HG03064 (cell line): ENCODE measurements around the gene FBXL2.

Source experiments
- ATAC-seq: cut with Tn5 transposase; IDR thresholded peaks from one replicate; pipeline ENCODE4 v1.9.1; 2021; ENCODE audit warnings: low read depth; ENCODE audit not compliant: unreplicated experiment

Gene FBXL2

DNA sequence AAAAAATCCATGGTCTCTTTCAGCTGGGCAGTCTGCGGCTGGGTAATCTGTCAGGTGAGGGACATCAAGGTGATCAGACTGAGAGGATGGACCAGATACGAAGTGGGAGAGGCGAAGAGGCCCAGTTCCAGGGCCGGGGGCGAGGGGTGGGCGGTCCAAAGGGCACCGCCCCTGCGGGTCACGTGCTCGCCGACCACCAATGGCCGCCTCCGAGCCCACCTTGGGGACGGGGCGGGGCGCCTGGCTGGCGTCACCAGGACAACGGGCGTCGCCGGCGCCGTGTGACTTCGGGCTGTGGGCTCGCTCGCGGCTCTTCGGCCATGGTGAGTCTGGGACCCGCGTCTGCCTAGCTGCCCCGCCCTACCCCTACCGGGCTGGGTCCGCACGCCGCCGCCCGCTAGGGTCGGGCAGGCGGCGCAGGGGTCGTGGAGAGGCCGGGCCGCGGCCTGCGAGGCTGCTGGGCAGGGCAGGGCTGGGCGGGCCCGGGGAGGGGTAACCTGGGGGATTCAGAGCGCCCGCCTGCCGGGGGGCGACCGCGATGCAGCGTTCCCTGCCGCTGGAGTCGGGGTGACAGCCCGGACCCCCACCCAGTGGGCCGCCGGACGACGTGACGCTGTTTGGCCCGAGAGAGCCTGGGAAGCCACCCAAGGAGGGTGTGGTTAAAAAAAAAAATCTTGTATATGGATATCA, at the start of gene FBXL2:
FBXL2 (plus strand) TSS at position 250 of the 690 bp plus-strand sequence; CDS start at position 321, 71 bp downstream.
- ATAC-seq: no peak

DNA sequence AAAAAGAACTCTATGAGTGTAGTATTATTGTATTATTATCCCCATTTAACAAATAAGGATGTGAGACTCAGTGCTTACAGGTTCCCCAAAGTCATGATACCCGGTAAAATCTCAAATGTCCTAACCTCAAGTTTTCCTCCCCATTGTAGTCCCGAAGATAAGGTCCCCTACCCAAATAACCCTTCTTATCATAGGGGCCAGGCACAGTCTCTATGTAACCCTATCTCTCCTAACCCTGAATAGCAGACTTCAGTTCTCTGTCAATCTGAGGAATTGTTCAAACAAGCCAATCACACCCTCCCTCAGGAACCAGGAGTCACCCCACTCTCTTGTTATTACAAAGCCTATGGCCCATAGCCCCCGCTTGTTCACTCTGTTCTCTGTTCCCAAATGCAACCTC, 48.2 kb upstream of the FBXL2 start:
- no peak for ATAC-seq

DNA sequence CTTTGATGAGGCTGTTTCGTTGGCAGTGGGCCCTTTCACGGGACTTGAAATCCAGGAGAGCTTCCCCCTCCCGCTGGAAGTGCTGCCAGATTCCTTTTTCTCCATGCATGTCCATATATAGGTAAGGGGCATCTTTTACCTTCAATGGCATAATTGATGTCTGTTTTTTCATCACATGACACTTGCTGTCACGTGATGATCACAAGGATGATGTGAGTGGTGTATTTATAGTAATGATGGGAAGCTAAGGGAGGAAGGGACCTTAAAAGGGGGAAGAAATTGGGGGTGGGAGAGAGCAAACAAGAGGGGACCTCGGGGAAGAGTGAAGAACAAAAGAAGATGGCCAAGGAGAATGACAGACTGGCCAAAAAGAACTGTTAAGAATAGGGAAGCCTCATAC, 47.3 kb upstream of the FBXL2 start:
- ATAC-seq: no peak

- ATAC-seq: no peak
Measured at GRCh38 chr3:33231756-33232465, 45.3 kb upstream of the FBXL2 start.

DNA sequence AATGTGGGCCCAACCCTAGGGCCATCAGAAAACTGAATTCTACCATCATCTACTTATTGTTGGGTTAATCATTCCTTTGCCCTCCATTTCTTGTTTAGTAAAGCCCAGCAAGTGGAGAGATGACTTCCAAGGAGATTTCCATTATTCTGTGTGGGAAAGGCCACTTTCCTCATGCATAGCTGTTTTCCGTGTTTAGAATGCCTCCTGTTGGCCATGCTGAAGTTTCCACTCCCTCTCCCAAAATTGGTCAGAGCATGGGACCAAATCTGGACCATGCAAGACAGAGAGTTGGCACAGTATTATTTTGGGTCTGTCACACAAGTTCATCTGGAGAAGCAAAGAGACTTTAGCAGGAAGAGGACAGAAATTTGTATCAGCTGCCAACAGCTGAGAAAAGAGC, 43.4 kb upstream of the FBXL2 start:
- ATAC-seq: no peak

DNA sequence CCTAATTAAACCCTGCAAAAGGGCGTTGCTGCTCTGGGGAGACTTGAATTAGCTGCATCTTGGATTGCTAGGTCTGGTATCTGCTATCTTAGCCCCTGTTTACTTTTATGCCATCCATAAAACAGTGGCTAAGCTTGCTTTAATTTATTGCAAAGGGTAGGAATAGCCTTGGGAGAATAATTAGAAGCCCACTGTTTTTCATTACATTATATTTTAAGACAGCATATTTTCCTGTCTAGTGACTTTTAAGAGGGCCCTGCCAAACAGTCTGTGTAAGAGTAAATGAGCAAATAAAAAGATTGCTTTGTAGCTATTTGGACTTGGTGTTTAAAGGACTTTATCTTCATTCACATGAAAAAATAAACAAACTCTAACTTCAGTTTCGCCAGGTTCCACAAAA, 41.2 kb upstream of the FBXL2 start:
- no peak for ATAC-seq

DNA sequence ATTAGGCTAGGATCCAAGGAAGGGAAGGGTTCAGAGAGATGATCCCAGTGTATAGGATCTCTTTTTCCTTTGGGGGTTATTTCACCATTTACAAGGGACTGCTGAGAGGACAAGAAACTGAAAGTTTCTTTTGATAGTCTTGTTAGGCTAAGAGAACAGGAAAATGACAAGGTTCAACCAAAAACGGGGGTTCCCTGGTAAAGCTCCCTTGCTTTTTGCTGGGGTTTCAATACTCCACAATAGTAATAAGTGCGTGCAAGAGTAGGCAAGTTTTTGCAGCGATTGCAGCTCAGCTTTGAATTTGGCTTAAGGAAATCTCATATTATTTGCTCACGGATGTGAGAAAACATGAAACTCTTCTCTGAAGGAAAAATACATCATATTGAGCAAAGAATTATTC, 39.8 kb upstream of the FBXL2 start:
- ATAC-seq: no peak

- no peak for ATAC-seq
Measured at GRCh38 chr3:33238923-33239322, 38.3 kb upstream of the FBXL2 start.

GRCh38 chr3:33240261-33240660, 37.0 kb upstream of the FBXL2 start:
- no peak for ATAC-seq

DNA sequence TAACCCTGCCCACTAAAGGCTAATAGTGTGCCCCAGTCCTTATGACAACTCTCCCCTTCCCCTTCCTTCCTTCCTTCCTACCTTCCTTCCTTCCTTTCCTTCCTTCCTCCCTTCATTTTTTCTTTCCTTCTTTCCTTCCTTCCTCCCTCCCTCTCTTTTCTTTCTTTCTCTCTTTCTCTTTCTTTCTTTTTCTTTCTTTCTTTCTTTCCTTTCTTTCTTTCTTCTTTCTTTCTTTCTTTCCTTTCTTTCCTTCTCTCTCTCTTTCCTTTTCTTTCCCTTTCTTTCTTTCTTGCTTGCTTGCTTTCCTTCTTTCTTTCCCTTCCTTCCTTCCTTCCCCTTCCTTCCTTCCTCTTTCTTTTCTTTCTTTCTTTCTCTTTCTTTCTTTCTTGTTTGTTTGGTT, 30.5 kb upstream of the FBXL2 start:
- no peak for ATAC-seq

- no peak for ATAC-seq
Measured at GRCh38 chr3:33250712-33251111, 26.5 kb upstream of the FBXL2 start.

DNA sequence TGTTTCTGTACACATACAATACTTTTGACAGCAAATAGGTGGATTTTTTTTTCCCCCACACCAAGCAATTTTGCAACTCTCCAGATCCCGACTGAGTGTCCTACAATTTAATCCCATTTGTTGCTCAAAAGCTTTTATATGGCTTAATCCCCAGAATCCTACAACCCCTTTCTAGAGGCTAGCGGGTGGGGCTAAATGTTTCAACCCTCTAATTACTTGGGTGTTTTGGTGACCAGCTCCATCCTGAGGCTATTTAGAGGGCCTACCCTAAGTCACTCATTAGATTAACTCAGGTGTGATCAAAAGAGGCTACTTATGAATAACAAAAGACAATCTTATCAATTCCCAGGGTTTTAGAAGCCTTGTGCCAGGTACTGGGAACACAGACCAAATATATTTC, 21.0 kb upstream of the FBXL2 start:
- no peak for ATAC-seq

DNA sequence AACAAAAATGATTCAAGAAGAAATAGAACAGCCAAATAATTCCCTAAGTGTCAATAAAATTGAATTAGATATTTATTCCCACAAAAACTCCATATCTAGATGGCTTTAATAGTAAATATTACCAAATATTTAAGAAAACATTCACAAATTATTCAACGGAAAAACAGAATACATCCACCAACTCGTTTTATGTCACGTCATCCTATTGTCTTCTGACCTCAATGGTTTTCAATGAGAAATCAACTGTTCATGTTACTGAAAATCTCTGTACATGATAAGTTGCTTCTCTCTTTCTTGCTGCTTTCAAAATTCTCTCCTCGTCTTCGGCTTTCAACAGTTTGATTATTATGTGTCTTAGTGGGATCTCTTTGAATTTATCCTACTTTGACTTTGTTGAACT, 17.1 kb upstream of the FBXL2 start:
- no peak for ATAC-seq

GRCh38 chr3:33269385-33269784, 7.9 kb upstream of the FBXL2 start:
- ATAC-seq: no peak

DNA sequence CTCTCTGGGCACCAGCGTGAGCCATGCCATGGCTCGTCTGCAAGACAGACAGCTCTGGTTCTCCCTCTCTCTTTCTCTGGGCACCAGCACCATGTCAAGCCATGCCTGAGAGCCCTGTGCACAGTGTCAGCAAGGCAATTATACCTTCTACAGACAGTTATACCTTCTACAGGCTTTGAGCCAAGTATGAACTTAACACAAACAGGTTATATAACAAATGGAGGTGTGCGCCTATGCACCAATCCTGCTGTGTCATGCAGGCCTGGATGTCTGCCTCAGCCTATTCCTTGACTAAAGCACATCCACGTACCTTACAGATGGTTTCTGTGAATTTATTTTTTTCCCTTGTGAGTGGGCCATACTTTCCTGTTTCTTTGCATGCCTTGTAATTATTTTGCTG, 5.9 kb upstream of the FBXL2 start:
- ATAC-seq: no peak

DNA sequence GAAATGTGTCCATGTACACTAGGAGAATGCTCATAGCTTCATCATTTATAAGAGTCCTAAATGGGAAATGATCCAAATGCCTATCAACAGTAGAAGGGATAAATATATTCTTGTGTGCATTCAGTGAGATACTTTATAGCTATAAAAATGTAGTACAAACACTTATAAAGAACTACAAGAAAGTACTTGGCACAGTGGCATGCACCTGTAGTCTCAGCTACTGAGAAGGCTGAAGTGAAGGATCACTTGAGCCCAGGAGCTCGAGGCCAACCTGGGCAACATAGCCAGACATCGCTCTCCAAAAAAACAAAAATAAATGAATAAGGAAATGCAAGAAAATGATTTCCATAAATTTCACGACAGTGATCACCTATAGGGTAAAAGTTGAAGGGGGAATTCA, 3.6 kb upstream of the FBXL2 start:
- ATAC-seq: no peak

DNA sequence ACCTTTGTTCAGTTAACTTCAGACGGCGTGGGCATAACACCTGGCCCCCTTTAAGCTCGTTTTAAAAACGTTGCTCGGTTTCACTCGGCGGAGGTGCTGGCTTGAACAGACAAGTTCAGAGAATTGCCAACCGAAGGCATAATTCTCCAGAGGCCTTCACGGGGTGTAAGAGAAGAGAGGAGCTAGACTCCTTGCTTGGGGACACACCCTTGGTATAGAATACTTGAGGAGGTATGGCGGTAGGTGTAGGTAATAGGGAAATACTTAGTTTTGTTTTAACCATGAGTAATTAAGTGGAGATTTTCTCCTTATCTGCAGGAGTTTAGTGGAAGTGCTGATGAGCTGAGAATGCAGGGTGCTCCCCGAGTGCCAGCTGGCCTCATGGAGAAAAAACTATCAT, 921 bp downstream of the FBXL2 start:
- no peak for ATAC-seq

DNA sequence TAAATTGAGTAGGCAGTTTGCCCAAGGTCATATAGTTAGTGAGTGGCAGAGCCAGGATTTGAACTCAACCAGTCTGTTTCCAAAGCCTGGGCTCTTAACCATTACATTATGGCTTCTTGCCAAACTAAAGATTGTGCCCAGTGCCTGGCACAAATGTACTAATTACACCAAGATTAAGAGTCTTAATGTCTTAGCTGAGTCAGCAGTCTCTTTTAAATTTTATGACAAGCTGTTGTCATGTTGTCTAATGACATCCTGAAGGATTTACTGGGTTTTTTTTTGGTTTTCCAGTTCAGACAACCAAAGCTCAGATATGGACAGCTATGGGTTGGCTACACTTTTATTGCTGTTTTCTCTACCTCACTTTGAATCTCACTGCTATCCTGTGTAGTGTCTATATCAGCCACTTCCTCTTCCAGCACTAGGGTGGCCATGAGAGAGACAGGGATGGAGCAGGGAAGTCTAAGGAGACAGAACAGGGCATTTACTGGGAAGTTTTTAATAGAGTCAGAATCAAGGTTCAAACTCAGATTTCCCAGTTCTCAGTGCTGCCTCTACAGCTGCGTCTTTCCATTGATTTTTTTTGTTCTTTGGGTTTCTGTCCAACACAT, 10.5 kb downstream of the FBXL2 start:
- no peak for ATAC-seq

DNA sequence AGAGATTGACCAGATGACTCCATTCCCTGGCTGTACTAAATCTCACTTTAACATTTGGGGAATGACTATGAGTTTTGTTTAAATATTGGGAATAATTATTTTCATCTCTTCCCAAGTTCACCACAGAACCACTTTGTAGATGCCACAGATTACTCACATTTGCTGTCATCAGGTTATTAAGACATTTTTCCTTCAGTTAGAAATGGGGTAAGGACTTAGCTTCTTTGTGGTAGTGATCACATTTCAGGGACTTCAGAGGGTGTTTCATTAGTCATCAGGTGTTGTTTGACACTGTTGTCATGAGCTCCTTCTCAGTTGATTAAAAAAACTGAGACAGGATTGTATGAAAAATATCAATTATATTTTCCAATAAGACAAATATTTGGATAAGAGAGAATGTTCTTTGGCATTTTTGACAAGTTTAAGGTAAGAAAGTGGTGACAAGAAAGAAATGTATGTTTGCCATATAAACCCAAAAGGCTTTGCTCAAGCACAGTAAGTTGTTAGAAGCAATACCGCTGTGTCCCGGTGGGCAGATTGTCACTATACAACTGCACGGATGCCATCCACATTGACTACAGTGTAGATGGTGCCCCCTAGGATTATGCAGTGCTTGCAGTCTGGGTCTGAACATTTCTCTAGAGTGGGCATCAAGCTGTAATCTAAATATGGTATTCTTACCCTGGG, 22.3 kb downstream of the FBXL2 start:
- no peak for ATAC-seq

DNA sequence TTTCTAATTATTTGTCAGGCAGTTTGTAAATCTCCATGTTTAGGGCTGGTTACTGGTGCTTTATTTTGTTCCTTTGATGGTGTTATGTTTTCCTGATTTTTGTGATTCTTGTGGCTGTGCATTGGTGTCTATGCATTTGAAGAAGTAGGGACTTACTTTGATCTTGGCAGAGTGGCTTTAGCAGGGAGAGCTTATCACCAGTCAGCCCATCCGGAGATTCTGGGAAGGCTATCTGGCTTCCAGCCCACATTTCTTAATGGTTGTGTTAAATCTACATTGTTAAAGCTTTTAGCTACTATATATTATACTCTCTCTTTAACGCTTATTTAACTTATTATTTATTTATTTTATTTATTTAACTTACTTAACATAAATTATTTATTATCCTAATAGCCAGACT, 35.1 kb downstream of the FBXL2 start:
- ATAC-seq: no peak

DNA sequence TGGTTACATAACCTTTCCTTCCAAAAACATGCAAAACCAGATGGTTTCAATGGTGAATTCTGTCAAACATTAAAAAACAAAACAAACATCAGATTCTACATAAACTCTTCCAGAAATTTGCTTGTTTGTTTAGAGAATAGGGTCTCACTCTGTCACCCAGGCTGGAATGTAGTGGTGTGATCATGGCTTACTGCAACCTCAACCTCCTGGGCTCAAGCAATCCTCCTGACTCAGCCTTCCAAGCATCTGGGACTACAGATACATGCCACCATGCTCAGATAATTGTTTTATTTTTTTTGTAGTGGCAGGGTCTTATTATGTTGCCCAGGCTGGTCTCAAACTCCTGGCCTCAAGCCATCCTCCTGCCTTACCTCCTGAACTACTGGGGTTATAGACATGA, 36.1 kb downstream of the FBXL2 start:
- ATAC-seq: no peak
